ENCODE measurements around the gene PDE8B. TPM values are rescaled to one million over a fixed set of nuclear protein-coding genes. Genes with fewer than 3 reads are reported as not detected.

PDE8B gene
- total RNA-seq, 1 donor from 2014 or later, result 0.33 TPM

GRCh38 chr5:77420940-77421339 is 210.5 kb downstream of the PDE8B start:
- TF ChIP-seq, protein P1, sequence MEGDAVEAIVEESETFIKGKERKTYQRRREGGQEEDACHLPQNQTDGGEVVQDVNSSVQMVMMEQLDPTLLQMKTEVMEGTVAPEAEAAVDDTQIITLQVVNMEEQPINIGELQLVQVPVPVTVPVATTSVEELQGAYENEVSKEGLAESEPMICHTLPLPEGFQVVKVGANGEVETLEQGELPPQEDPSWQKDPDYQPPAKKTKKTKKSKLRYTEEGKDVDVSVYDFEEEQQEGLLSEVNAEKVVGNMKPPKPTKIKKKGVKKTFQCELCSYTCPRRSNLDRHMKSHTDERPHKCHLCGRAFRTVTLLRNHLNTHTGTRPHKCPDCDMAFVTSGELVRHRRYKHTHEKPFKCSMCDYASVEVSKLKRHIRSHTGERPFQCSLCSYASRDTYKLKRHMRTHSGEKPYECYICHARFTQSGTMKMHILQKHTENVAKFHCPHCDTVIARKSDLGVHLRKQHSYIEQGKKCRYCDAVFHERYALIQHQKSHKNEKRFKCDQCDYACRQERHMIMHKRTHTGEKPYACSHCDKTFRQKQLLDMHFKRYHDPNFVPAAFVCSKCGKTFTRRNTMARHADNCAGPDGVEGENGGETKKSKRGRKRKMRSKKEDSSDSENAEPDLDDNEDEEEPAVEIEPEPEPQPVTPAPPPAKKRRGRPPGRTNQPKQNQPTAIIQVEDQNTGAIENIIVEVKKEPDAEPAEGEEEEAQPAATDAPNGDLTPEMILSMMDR (IDR thresholded peaks at IDR 0.05; ENCODE audit: insufficient read depth, low read length, poor library complexity, severe bottlenecking), result no peak
- DNase-seq (ENCODE audit: low read depth), result no peak
- H3K4me3 ChIP-seq (ENCODE audit: low read depth, low read length), result no peak overlapping the region
- no peaks in the 10 kb centered on the region for H3K36me3 ChIP-seq (ENCODE audit: control insufficient read depth, insufficient read depth, low read length)
- H3K27me3 ChIP-seq (ENCODE audit: control insufficient read depth, insufficient read depth, low read length), result no peaks in the 10 kb centered on the region

GRCh38 chr5:77423022-77423750 is 212.7 kb downstream of the PDE8B start:
- Histone ChIP-seq H3K4me3 (ENCODE audit: low read depth, low read length) (no peak overlapping the region), H3K27me3 (ENCODE audit: control insufficient read depth, insufficient read depth, low read length) (no peaks in the 10 kb centered on the region), H3K36me3 (ENCODE audit: control insufficient read depth, insufficient read depth, low read length) (no peaks in the 10 kb centered on the region)
- DNase-seq (ENCODE audit: low read depth), result no peak
- TF ChIP-seq, protein P1 (IDR thresholded peaks at IDR 0.05; ENCODE audit: insufficient read depth, low read length, poor library complexity, severe bottlenecking), result no peak

DNA sequence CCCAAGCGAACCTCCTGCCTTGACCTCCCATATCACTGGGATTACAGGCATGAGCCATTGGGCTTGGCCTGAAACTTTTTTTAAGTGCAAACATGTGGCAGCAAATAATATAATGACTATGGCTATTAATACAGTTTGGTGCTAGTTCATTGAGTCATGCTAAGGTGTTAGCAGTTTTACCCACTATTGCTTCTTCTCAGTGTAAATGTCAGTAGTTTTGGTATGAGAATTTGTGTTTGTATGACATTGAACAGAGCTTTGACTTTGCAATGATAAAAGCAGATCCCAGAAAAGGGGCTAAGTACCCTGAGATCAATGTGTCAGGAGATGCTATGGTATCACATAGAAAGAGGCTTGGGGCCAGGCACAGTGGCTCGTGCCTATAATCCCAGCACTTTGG is 214.4 kb downstream of the PDE8B start:
- no peak for DNase-seq (ENCODE audit: low read depth)
- no peaks in the 10 kb centered on the region for H3K36me3 ChIP-seq (ENCODE audit: control insufficient read depth, insufficient read depth, low read length)
- H3K4me3 ChIP-seq (ENCODE audit: low read depth, low read length), result no peak overlapping the region
- TF ChIP-seq, protein P1 (IDR thresholded peaks at IDR 0.05; ENCODE audit: insufficient read depth, low read length, poor library complexity, severe bottlenecking), result no peak
- H3K27me3 ChIP-seq (ENCODE audit: control insufficient read depth, insufficient read depth, low read length), result no peaks in the 10 kb centered on the region

- no peak overlapping the region for H3K4me3 ChIP-seq (ENCODE audit: low read depth, low read length)
- DNase-seq (ENCODE audit: low read depth), result no peak
- H3K27me3 ChIP-seq (ENCODE audit: control insufficient read depth, insufficient read depth, low read length), result no peaks in the 10 kb centered on the region
- TF ChIP-seq, protein P1 (IDR thresholded peaks at IDR 0.05; ENCODE audit: insufficient read depth, low read length, poor library complexity, severe bottlenecking), result no peak
- H3K36me3 ChIP-seq (ENCODE audit: control insufficient read depth, insufficient read depth, low read length), result no peaks in the 10 kb centered on the region
Observed at GRCh38 chr5:77425420-77425819, 214.9 kb downstream of the PDE8B start.

DNA sequence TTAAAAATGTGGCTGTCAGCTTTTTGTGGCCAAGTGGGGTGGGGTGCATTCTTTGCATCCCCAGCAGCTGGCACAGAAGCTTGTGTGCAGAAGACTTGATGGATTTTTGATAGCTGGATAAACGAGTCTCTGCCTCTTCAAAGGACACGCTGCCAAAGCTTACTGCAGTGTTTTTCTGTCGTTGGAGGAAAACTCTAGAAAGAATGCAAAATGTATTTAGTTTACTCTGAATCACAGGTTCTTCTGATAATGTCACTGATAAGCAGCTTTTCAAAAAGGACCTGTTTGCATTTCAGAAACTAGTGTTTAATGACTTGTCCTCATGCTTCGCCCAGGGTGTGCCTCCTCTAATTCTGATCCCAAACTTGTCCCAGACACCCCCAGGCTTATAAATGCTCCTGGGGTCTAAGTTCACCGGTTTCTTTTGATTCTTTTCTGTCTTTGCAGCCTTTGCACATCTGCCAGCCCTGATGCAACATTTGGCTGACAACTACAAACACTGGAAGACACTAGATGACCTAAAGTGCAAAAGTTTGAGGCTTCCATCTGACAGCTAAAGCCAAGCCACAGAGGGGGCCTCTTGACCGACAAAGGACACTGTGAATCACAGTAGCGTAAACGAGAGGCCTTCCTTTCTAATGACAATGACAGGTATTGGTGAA is 215.6 kb downstream of the PDE8B start:
- TF ChIP-seq, protein P1 (IDR thresholded peaks at IDR 0.05; ENCODE audit: insufficient read depth, low read length, poor library complexity, severe bottlenecking), result no peak
- Histone ChIP-seq H3K27me3 (ENCODE audit: control insufficient read depth, insufficient read depth, low read length) (no peaks in the 10 kb centered on the region), H3K4me3 (ENCODE audit: low read depth, low read length) (no peak overlapping the region), H3K36me3 (ENCODE audit: control insufficient read depth, insufficient read depth, low read length) (no peaks in the 10 kb centered on the region)
- DNase-seq (ENCODE audit: low read depth), result no peak

Measured in kidney epithelial cell (primary cell).